Hematopoietic multipotent progenitor cell treated with erythropoietin and hydrocortisone succinate and interleukin-3 and kit ligand, for 15 days (in vitro differentiated cells): ENCODE results near the gene STK39.

ENCODE experiments used
- DNase-seq: peaks from one replicate; pipeline ENCODE4 v3.0.0-alpha.2; 2015; ENCODE audit warnings: low spot score

The STK39 gene

GRCh38 chr2:168158586-168158985, 88.8 kb downstream of the STK39 start:
- no peak for DNase-seq

GRCh38 chr2:168157926-168158325, 89.5 kb downstream of the STK39 start:
- DNase-seq = no peak

GRCh38 chr2:168157070-168157469, 90.3 kb downstream of the STK39 start:
- DNase-seq = no peak

GRCh38 chr2:168156661-168157060, 90.7 kb downstream of the STK39 start:
- no peak for DNase-seq

- DNase-seq = no peak
These were observed 91.7 kb downstream of the STK39 start for GRCh38 chr2:168155680-168156079.

- no peak for DNase-seq
These were observed 92.3 kb downstream of the STK39 start for GRCh38 chr2:168155046-168155445.

- no peak for DNase-seq
These were observed 94.4 kb downstream of the STK39 start for GRCh38 chr2:168152902-168153530.

GRCh38 chr2:168149986-168150385, 97.4 kb downstream of the STK39 start:
- DNase-seq = no peak

GRCh38 chr2:168149150-168149974, 98.0 kb downstream of the STK39 start:
- DNase-seq = no peak

GRCh38 chr2:168147830-168148794, 99.3 kb downstream of the STK39 start:
- DNase-seq = no peak

GRCh38 chr2:168146892-168147810, 100.2 kb downstream of the STK39 start:
- no peak for DNase-seq

GRCh38 chr2:168145426-168146310, 101.7 kb downstream of the STK39 start:
- no peak for DNase-seq

- DNase-seq = no peak
These were observed 102.4 kb downstream of the STK39 start for GRCh38 chr2:168145011-168145410.

- no peak for DNase-seq
These were observed 103.6 kb downstream of the STK39 start for GRCh38 chr2:168143813-168144212.

- DNase-seq = no peak
These were observed 106.5 kb downstream of the STK39 start for GRCh38 chr2:168140892-168141291.

GRCh38 chr2:168139852-168140251, 107.5 kb downstream of the STK39 start:
- DNase-seq = no peak

- no peak for DNase-seq
These were observed 108.5 kb downstream of the STK39 start for GRCh38 chr2:168138901-168139300.

GRCh38 chr2:168138374-168138773, 109.0 kb downstream of the STK39 start:
- DNase-seq = no peak

- DNase-seq = no peak
These were observed 109.8 kb downstream of the STK39 start for GRCh38 chr2:168137510-168138180.
